ENCODE data around the gene NCAPG.
A peak's percentile ranks its signal among the peaks of the same experiment; 100 is the strongest.
"Not testable (repeated sequence)": the region's sequence is repeated elsewhere in the genome, so short reads cannot be mapped to it uniquely, and the experiment has no call there.

NCAPG gene

DNA sequence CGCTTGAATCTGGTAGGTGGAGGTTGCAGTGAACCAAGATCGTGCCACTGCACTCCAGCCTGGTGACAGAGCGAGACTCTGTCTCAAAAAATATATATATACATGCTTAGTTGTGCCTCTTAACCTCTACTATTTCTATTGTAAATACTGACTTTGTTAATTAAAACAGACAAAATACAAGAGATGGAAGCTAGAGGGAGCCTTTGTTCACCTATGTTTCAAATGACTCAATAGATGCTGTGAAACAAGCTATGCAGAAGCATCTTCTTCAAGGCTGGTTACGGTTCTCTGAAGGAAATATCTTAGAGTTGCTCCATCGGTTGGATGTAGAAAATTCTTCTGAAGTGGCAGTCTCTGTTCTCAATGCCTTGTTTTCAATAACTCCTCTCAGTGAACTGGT lies 6.2 kb downstream of the NCAPG start:
- peak; percentile 86 for ATAC-seq
- TF ChIP-seq ARNTL (CRISPR knock-in tag; IDR thresholded peaks at IDR 0.05; ENCODE audit: borderline replicate concordance, low read depth) (no peak), ESRRG (CRISPR knock-in tag; IDR thresholded peaks at IDR 0.05) (no peak), ZFP30 (CRISPR knock-in tag; IDR thresholded peaks at IDR 0.05) (no peak), ZFP3 (CRISPR knock-in tag; IDR thresholded peaks at IDR 0.05) (no peak), GLIS3 (CRISPR knock-in tag; IDR thresholded peaks at IDR 0.05) (no peak), PPARA (CRISPR knock-in tag; IDR thresholded peaks at IDR 0.05; ENCODE audit: borderline replicate concordance) (no peak), SNAI2 (CRISPR knock-in tag; IDR thresholded peaks at IDR 0.05) (no peak)

DNA sequence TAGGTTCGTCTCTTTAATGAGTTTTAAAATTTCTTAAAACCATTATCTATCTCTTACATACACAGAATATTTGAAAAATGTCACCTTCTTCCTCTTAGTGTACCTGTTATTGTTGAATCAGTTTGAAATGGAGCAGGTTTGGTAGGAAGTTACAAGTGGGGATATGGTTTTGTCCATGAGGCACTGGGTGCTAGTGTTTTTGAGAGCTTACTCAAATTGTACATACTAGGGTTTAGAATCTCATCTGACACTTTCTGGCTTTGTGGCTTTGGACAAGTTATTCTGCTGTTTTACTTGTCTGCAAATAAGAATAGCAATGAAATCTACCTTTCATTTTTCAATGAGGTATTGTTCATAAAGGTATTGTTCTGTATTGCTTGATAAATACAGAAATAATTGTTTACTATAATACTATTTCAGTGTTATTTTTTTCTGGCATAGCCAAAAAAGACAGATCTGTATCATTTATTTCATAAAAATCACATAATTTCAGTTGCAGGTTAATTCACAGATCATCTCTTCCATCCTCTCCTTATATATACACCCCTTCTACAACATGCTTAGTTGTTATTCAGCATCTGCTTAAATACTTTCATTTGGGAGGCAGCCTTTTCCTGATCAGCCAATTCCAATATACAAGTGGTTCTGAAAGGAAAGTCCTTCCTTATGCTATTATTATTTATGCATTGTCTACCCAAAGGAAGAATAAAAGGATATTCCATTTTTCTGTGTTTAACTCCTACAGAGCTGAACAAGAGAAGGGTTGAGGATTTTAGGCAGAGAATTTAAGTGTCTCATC lies 13.3 kb downstream of the NCAPG start:
- TF ChIP-seq ZC3H10 (CRISPR knock-in tag; IDR thresholded peaks at IDR 0.05): no peak
- TF ChIP-seq, protein P1, sequence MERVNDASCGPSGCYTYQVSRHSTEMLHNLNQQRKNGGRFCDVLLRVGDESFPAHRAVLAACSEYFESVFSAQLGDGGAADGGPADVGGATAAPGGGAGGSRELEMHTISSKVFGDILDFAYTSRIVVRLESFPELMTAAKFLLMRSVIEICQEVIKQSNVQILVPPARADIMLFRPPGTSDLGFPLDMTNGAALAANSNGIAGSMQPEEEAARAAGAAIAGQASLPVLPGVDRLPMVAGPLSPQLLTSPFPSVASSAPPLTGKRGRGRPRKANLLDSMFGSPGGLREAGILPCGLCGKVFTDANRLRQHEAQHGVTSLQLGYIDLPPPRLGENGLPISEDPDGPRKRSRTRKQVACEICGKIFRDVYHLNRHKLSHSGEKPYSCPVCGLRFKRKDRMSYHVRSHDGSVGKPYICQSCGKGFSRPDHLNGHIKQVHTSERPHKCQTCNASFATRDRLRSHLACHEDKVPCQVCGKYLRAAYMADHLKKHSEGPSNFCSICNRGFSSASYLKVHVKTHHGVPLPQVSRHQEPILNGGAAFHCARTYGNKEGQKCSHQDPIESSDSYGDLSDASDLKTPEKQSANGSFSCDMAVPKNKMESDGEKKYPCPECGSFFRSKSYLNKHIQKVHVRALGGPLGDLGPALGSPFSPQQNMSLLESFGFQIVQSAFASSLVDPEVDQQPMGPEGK (CRISPR knock-in tag; IDR thresholded peaks at IDR 0.05; ENCODE audit: borderline replicate concordance): no peak
- no peak for TF ChIP-seq RARB (CRISPR knock-in tag; IDR thresholded peaks at IDR 0.05)
- TF ChIP-seq ZFP30 (CRISPR knock-in tag; IDR thresholded peaks at IDR 0.05): no peak
- no peak for TF ChIP-seq ZFP3 (CRISPR knock-in tag; IDR thresholded peaks at IDR 0.05)
- TF ChIP-seq ZNF8 (CRISPR knock-in tag; IDR thresholded peaks at IDR 0.05): no peak
- no peak for TF ChIP-seq ARNTL (CRISPR knock-in tag; IDR thresholded peaks at IDR 0.05; ENCODE audit: borderline replicate concordance, low read depth)
- peak; percentile 65 for ATAC-seq

DNA sequence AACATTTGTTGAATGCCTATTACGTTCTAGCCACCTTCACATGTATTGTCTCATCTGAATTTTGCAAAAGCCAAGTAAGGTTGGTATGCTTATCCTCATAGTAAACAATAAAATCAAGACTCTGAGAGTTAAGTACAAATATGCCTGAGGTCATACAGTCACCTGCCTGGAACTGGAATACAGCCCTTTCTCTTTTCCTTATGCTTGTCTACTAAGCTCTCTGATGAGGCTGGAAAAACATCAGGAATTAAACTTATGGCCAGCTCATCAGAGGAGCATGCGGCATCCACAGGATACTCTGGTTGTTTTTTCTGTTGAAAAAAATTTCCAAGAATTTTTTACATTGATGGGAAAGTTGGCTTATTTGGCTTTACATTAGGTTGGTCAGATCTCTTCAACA lies 35.5 kb downstream of the NCAPG start:
- ATAC-seq: no peak
- TF ChIP-seq, protein P2, sequence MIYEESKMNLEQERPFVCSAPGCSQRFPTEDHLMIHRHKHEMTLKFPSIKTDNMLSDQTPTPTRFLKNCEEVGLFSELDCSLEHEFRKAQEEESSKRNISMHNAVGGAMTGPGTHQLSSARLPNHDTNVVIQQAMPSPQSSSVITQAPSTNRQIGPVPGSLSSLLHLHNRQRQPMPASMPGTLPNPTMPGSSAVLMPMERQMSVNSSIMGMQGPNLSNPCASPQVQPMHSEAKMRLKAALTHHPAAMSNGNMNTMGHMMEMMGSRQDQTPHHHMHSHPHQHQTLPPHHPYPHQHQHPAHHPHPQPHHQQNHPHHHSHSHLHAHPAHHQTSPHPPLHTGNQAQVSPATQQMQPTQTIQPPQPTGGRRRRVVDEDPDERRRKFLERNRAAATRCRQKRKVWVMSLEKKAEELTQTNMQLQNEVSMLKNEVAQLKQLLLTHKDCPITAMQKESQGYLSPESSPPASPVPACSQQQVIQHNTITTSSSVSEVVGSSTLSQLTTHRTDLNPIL (CRISPR knock-in tag; IDR thresholded peaks at IDR 0.05; ENCODE audit: low read depth): no peak
- TF ChIP-seq ISL1 (CRISPR knock-in tag; IDR thresholded peaks at IDR 0.05): no peak
- TF ChIP-seq ZFP3 (CRISPR knock-in tag; IDR thresholded peaks at IDR 0.05): no peak
- no peak for TF ChIP-seq ZNF8 (CRISPR knock-in tag; IDR thresholded peaks at IDR 0.05)
- no peak for TF ChIP-seq ESRRG (CRISPR knock-in tag; IDR thresholded peaks at IDR 0.05)
- TF ChIP-seq, protein P3, sequence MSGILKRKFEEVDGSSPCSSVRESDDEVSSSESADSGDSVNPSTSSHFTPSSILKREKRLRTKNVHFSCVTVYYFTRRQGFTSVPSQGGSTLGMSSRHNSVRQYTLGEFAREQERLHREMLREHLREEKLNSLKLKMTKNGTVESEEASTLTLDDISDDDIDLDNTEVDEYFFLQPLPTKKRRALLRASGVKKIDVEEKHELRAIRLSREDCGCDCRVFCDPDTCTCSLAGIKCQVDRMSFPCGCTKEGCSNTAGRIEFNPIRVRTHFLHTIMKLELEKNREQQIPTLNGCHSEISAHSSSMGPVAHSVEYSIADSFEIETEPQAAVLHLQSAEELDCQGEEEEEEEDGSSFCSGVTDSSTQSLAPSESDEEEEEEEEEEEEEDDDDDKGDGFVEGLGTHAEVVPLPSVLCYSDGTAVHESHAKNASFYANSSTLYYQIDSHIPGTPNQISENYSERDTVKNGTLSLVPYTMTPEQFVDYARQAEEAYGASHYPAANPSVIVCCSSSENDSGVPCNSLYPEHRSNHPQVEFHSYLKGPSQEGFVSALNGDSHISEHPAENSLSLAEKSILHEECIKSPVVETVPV (CRISPR knock-in tag; IDR thresholded peaks at IDR 0.05): no peak

DNA sequence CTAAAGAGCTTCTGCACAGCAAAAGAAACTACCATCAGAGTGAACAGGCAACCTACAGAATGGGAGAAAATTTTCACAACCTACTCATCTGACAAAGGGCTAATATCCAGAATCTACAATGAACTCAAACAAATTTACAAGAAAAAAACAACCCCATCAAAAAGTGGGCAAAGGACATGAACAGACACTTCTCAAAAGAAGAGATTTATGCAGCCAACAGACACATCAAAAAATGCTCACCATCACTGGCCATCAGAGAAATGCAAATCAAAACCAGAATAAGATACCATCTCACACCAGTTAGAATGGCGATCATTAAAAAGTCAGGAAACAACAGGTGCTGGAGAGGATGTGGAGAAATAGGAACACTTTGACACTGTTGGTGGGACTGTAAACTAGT lies 39.5 kb downstream of the NCAPG start:
- not testable (repeated sequence) for ATAC-seq

DNA sequence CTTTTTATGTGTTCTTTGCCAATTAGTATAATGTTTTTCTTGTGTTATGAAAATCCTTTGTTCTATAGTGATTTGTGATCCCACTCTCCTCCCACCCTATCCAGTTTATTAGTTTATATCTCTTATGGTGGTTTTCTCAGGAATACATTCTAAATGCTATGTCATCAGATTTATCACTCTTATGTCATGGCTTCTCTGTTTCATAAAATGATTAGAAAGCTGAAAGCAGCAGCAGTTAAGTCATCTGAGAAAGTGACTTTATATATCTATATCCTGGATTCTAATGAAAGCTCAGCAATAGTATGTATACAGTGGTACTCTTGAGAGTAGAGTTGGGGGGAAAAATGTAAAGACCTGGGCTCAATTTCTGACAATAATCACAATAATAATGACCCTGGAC lies 41.2 kb downstream of the NCAPG start:
- no peak for TF ChIP-seq ZFP3 (CRISPR knock-in tag; IDR thresholded peaks at IDR 0.05)
- TF ChIP-seq BACH2 (CRISPR knock-in tag; IDR thresholded peaks at IDR 0.05; ENCODE audit: borderline replicate concordance): no peak
- no peak for TF ChIP-seq PPARA (CRISPR knock-in tag; IDR thresholded peaks at IDR 0.05; ENCODE audit: borderline replicate concordance)
- ATAC-seq: no peak

DNA sequence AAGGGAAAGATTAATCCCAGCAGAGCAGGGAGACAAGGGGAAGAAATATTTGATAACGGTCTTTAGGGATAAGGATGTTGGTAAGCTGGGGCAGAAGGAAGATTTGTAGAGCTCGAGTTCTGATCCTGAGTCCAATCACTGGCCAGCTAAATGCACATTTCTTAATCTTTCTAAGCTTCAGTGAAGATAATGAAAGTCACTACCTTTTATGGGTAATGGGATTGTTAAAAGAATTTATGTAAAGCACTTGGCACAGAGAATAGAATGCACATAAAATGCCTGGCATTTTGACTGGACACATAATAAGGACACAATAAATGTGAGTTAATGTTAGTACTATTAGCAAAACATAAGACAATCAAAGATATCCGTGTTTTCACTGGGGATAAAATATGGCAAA lies 43.3 kb downstream of the NCAPG start:
- no peak for ATAC-seq
- no peak for TF ChIP-seq ESRRG (CRISPR knock-in tag; IDR thresholded peaks at IDR 0.05)
- TF ChIP-seq RARB (CRISPR knock-in tag; IDR thresholded peaks at IDR 0.05): no peak
- TF ChIP-seq OSR1 (CRISPR knock-in tag; IDR thresholded peaks at IDR 0.05): no peak

DNA sequence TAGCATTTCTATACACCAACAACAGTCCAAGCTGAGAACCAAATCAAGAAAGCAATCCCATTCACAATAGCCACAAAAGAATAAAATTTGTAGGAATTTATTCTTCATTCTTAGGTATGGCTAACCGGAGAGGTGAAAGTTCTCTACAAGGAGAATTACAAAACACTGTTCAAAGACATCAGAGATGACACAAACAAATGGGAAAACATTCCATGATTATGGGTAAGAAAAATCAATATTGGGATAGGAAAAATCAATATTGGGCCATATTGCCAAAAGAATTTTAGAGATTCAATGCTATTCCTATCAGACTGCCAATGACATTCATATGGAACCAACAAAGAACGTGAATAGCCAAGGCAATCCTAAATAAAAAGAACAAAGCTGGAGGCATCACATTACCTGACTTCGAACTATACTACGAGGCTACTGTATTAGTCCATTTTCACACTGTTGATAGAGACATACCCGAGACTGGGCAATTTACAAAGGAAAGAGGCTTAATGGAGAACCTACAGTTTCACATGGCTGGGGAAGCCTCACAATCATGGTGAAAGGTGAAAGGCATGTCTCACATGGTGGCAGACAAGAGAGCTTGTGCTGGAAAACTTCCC lies 49.1 kb downstream of the NCAPG start:
- ATAC-seq: no peak
- TF ChIP-seq, protein P1 (CRISPR knock-in tag; IDR thresholded peaks at IDR 0.05; ENCODE audit: borderline replicate concordance): no peak
- TF ChIP-seq ZNF565 (CRISPR knock-in tag; conservative IDR thresholded peaks at IDR 0.05; ENCODE audit: low read depth): no peak
- no peak for TF ChIP-seq ARNTL (CRISPR knock-in tag; IDR thresholded peaks at IDR 0.05; ENCODE audit: borderline replicate concordance, low read depth)
- no peak for TF ChIP-seq PPARA (CRISPR knock-in tag; IDR thresholded peaks at IDR 0.05; ENCODE audit: borderline replicate concordance)
- TF ChIP-seq CSDC2 (CRISPR knock-in tag; IDR thresholded peaks at IDR 0.05): no peak
- no peak for TF ChIP-seq ISL1 (CRISPR knock-in tag; IDR thresholded peaks at IDR 0.05)
- no peak for TF ChIP-seq SNAI2 (CRISPR knock-in tag; IDR thresholded peaks at IDR 0.05)
- TF ChIP-seq GLIS3 (CRISPR knock-in tag; IDR thresholded peaks at IDR 0.05): no peak
- TF ChIP-seq, protein P4, sequence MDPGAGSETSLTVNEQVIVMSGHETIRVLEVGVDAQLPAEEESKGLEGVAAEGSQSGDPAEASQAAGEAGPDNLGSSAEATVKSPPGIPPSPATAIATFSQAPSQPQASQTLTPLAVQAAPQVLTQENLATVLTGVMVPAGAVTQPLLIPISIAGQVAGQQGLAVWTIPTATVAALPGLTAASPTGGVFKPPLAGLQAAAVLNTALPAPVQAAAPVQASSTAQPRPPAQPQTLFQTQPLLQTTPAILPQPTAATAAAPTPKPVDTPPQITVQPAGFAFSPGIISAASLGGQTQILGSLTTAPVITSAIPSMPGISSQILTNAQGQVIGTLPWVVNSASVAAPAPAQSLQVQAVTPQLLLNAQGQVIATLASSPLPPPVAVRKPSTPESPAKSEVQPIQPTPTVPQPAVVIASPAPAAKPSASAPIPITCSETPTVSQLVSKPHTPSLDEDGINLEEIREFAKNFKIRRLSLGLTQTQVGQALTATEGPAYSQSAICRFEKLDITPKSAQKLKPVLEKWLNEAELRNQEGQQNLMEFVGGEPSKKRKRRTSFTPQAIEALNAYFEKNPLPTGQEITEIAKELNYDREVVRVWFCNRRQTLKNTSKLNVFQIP (CRISPR knock-in tag; IDR thresholded peaks at IDR 0.05; ENCODE audit: borderline replicate concordance, low read depth): no peak
- no peak for TF ChIP-seq ZNF8 (CRISPR knock-in tag; IDR thresholded peaks at IDR 0.05)
- TF ChIP-seq ESRRG (CRISPR knock-in tag; IDR thresholded peaks at IDR 0.05): no peak

All from SK-N-SH treated with all-trans-retinoic acid at 6 μM for 48 hours (cell line).